Brain microvascular endothelial cell (primary cell): ENCODE data around the gene LRRC70.

ENCODE experiments used
- DNase-seq: peaks from one replicate; pipeline ENCODE4 v3.0.0-alpha.2; 2020
- H3K27ac ChIP-seq: fragments of 250-450 bp; sonication (Bioruptor Pico); 2 replicates; pipeline ENCODE4 v1.5.1; 2020; ENCODE audit warnings: mild to moderate bottlenecking, moderate library complexity
- H3K27me3 ChIP-seq: fragments of 250-450 bp; sonication (Bioruptor Pico); replicated peaks from 2 replicates; pipeline ENCODE4 v1.5.1; 2020; ENCODE audit warnings: mild to moderate bottlenecking
- H3K36me3 ChIP-seq: fragments of 250-450 bp; sonication (Bioruptor Pico); replicated peaks from 2 replicates; pipeline ENCODE4 v1.5.1; 2020; ENCODE audit warnings: mild to moderate bottlenecking
- H3K4me3 ChIP-seq: 2 replicates; pipeline ENCODE4 v1.5.1; 2011; ENCODE audit warnings: low read depth, mild to moderate bottlenecking, control low read depth, low read length, moderate library complexity
- CTCF ChIP-seq: IDR thresholded peaks from 2 replicates; pipeline ENCODE4 v1.5.1; 2011; ENCODE audit warnings: low read depth, mild to moderate bottlenecking, moderate library complexity, low read length, control low read depth, inconsistent platforms; ENCODE audit errors: missing control alignments
- in situ Hi-C: cut with HindIII; loops from 2 replicates; pipeline ENCODE4 v1.10.0; 2017; ENCODE audit warnings: low sequenced_read_pairs, low pct_ligation_motif_present

Gene LRRC70

DNA sequence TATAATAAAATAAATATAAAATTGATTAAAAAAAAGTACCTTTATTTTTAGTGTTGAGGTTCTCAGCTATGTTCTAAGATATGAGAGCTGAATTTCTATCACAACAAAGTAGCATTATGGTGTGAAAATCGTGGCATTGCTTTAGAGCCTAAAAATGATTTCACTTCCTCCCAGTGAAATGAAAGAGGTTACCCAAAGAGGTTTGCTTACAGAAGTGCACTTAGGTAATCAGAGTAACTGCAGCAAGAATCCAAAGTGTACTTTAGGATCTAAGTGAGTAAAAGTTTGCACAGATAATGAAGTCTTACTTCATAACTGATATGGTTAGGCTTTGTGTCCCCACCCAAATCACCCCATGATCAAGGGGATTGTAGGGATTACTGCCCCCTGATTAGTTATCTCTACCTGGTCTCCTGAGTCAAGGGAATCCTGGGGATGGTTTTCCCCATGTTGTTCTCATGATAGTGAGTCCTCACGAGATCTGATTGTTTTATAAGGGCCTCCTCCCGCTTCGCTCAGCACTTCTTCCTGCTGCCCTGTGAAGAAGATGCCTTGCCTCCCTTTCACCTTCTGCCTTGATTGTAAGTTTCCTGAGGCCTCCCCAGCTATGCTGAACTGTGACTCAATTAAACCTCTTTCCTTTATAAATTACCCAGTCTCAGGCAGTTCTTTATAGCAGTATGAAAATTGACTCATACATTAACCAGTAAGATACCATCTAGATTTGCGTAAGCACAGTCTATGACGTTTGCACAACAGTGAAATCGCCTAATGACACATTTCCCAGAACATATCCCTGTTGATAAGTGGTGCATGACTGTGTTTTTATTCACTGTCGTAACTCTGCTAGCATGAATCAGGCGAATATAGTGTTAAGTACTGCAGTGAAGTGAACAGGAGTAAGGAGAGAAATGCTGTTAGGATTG lies 40.3 kb upstream of the LRRC70 start:
- peak overlapping the region; percentile 23 for H3K27ac ChIP-seq
- H3K4me3 ChIP-seq, result no peak overlapping the region

DNA sequence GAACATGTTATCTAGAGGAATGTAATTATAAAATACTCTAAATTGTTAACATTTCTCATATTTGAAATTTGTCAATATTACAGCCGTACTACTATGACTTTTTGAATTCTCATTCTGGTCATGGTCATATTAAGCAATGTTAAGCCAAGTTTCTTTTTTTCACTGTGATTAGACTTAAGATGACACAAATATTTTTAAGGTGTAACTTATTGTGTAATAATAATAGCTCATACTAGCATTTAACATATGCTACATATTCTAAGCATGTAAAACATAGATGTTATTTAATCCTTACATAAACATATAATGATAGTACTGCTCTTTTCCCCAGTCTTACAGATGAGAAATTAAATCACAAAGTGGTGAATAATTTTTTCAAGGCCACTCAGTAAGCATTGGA lies 35.9 kb upstream of the LRRC70 start:
- DNase-seq, result no peak
- Histone ChIP-seq H3K4me3 (no peak overlapping the region), H3K36me3 (no peaks in the 10 kb centered on the region), H3K27ac (no peak overlapping the region), H3K27me3 (no peaks in the 10 kb centered on the region)
- TF ChIP-seq CTCF, result no peak
- in situ Hi-C loops, result no loop called here

More for the DNA sequence above, 40.3 kb upstream of the LRRC70 start:
- peak; percentile 76 for DNase-seq
- Histone ChIP-seq H3K36me3 (no peaks in the 10 kb centered on the region), H3K27me3 (no peaks in the 10 kb centered on the region)
- in situ Hi-C loops, result no loop called here
- no peak for TF ChIP-seq CTCF

DNA sequence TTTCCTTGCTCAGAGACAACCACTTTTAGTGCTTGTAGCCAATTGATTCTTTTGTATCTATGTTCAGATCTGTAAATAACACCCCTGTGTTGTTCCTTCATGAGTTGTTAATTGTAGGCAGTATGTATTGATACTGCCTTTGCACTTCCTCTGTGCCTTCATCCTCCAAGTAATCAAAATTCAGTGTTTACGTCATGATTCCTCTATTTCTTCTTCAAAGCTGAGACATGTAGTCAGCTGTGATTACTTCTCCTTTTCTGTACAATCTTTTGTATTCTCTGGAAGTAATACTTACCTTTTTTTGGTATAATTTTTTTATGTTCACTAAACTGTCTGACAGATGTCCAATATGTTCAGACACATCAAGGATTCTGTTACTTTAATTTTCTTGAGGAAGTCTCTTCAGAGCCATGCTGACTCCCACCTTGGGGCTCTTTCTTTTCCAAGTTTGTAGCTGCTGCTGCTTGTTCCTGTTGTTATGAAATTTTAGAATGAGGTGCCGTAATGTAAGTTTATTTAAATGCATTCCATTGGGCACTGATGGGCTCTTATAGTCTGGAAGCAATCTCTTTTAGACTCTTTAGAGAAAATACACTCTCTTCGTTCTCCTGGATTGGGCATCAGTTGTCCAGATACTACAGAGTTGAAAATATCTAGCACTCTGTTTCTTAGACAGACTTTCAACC lies 30.5 kb upstream of the LRRC70 start:
- TF ChIP-seq CTCF, result no peak
- in situ Hi-C loops, result no loop called here
- H3K27ac ChIP-seq, result no peak overlapping the region
- no peak overlapping the region for H3K4me3 ChIP-seq
- no peaks in the 10 kb centered on the region for H3K27me3 ChIP-seq
- H3K36me3 ChIP-seq, result no peaks in the 10 kb centered on the region
- no peak for DNase-seq

DNA sequence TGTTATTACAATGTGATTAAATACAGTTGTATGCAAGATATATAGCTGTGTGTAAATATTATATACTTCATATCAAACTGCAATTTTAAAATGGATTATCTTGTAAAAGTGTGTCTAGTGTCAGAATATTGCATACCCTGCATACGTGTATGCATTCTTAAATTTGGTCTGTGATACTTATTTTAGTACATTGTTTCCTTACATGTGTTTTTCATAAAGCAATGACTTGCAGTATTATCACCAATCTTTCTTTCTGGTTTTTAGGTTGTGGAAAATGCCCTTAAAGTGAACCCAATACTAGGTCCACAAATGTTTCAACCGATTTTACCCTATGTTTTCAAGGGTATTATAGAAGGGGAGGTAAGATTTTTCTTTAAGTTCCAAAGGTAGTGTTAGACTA lies 28.5 kb upstream of the LRRC70 start:
- Histone ChIP-seq H3K27me3 (no peaks in the 10 kb centered on the region), H3K36me3 (no peaks in the 10 kb centered on the region), H3K27ac (no peak overlapping the region), H3K4me3 (no peak overlapping the region)
- DNase-seq, result no peak
- in situ Hi-C loops, result no loop called here
- no peak for TF ChIP-seq CTCF

DNA sequence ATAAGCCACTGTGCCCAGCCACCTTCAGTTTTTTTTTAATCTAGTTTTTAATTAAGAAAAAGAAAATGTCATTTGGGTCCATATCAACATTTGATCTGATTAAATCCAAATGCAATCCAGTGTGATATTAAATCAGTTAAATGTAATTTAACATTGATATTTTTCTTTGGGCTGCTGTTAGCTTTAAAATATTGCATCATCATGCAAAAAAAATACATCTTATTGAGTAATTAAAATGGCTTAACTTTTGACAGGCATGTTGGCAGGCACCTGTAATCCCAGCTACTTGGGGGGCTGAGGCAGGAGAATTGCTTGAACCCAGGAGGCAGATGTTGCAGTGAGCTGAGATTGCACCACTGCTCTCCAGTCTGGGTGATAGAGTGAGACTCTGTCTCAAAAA lies 22.7 kb upstream of the LRRC70 start:
- Histone ChIP-seq H3K27me3 (no peaks in the 10 kb centered on the region), H3K27ac (no peak overlapping the region), H3K36me3 (no peaks in the 10 kb centered on the region), H3K4me3 (no peak overlapping the region)
- DNase-seq, result no peak
- TF ChIP-seq CTCF, result no peak
- in situ Hi-C loops, result no loop called here
